Measurements from ENCODE around the gene SP5.
"Not testable (repeated sequence)": the region's sequence is repeated elsewhere in the genome, so short reads cannot be mapped to it uniquely, and the experiment has no call there.

The SP5 gene

DNA sequence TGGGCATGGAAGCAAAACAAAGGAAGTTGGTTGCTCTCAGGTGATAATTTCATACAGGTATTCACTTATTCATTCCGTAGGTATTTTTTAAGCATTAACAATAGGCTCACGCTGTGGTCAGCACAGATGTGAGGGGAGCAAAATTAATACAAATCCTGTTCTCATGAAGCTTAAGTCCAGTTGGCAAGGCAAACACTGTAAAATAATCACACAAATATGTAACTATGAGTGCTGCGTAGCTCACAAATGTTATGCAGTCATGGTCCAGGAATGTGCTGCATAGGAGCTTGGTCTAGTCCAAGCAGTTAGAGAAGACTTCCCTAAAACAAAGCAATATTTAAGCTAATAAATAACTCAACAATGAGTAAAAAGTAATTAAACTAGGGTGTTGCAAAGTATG, 23.9 kb downstream of the SP5 start:
- DNase-seq (ENCODE audit: low read depth), result peak; percentile 86

DNA sequence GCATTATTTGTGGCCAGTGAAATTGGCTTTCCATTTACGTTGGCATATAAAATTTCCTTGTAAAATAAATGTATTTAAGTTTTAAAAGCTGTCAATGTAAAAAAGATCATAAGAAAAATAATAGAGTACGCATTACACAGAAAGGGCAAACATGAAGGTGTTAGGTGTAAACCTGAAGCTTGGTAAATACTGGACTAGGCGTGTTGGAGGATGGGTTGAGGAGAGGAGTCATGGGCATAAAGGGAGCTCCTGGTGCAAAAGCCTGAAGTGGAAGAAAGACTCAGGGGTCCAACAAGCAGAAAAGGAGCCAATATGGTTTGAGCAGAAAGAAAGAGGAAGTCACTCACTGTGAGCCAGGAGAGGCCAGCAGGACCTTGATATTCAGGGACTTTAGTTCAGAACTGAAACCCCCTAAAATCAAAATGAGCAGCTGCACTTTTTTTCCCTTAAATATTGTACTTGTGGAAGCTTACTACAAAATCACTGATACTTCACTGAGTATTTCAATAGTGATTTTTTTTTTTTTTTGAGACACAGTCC, 24.4 kb downstream of the SP5 start:
- DNase-seq (ENCODE audit: low read depth), result no peak

DNA sequence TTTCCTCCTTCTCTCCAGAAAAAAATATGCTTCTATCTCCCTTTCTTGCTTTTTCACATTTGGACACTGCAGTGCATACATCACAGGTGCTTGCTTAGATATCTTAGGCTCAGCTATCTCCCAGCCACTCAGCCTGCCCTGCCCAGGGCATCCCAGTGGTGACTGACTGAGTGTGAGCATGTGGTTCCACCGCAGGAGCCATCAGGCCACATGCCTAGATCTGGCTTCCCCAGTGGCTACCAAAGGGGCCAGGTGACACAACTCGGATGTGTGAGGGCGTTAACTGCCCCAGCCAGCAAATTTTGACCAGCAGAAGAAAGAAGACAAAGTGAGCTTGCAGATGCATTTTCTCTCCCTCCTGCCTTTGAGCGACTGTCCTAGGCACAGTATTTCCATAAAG, 25.5 kb downstream of the SP5 start:
- DNase-seq (ENCODE audit: low read depth), result no peak

DNA sequence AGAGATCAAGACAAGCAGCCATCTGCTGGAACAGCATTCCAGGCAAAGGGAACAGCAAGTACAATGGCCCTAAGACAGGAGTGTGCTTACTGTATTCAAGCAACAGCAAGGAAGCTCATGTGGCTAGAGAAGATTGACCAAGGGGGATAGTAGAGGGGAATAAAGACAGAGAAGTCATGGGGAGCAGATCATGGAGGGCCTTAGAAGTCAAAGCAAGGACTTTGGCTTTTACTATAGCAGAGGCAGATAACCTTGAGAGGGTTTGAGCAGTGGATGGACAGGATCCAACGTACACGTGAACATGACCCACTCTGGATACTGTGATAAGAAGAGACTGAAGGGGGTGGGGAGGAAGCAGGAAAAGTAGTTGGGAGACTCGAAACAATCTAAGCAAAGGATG, 26.9 kb downstream of the SP5 start:
- no peak for DNase-seq (ENCODE audit: low read depth)

- DNase-seq (ENCODE audit: low read depth), result no peak
Measured at GRCh38 chr2:170742896-170743529, 27.9 kb downstream of the SP5 start.

DNA sequence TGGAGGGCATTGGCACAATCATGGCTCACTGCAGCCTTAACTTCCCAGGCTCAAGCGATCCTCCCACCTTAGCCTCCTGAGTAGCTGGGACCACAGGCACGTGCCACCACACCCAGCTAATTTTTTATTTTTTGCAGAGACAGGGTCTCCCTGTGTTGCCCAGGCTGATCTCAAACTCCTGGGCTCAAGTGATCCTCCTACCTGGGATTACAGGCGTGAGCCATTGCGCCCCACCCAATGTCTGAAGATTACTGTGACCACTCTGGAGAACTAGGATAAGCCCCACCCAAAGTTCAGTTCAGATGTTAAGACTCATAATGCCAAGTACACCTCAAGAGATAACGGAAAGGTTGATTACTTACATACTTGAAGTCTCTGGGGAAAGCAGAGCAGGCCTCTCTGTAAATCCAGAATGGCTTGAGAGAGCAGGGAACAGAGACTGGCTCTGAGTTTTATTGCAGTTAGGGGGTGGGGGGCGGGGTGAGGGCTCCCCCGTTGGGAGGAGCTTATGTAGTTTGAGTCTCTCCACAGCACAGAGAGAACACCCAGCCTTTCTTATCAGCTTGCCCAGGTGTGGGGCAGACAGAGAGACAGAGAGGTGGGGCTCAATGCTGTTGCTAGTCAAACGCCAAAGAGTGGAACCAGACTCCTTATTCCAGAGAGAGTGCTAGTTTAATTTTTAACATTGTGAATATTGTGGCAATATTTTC, 28.5 kb downstream of the SP5 start:
- DNase-seq (ENCODE audit: low read depth), result no peak

DNA sequence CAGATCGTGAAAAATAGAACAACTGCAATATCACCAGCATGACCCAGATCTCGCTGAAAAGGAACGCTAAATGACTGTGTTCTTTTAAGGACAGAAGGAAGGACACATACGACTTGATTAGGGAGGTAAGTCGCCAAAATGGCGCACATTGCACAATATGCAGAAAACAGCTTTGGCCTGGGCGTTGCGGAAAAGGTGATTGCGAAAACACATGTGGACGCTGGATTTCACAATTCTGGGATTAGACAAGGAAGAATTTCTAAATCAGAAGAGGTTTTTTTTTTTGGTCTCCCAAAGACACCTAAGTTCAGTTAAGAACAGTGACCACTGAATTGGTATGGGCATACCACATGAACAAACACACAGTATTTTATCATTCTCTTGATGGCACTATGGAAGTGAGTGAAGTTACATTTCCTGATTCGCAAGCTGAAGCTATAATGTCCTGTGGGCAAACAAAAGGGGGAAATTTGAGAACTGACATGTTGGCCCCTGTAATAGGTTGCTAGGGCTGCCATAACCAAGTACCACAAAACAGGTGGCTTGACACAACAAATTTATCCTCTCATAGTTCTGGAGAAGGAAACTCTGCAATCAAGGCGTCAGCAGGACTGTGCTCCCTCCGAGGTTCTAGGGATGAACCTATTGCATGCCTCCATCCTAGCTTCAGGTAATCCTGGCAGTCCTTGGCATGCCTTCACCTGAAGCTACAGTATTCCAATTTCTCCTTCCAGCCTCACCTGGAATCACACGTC, 29.3 kb downstream of the SP5 start:
- DNase-seq (ENCODE audit: low read depth), result peak; percentile 60

DNA sequence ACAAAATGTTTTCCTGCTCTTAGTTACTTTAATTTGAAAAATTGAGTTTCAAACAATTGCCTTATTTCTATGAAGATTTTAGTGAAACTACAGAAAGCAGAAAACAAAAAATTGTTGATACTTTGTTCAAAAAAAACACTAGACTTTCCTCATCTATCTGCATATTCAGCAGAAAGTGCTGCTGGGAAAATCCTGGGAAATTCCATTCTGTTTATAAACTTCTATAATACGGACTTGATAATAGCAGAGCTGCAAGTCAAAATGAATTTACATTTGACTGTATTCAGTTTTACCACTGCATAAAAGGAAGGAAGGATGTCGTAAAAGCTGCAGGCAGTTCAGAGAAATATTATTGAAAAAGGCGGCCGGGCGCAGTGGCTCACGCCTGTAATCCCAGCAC, 30.2 kb downstream of the SP5 start:
- no peak for DNase-seq (ENCODE audit: low read depth)

DNA sequence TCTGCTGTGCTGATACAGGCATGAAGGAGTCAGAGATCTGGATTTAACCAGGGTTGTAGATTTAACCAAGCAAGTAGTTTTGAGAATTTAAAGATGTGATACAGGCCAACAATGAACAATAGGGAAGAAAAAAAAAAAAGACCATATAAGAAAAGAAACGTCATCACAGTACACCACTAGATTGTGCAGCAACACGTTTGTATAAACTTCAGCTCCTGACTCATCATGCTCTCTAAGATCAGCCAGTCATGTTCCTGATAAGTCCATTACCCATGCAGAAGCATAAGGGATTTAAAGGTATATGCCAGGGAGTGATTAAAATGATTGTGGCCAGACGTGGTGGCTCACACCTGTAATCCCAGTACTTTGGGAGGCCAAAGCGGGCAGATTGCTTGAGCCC, 32.8 kb downstream of the SP5 start:
- DNase-seq (ENCODE audit: low read depth), result peak; percentile 39

GRCh38 chr2:170751555-170751954, 36.4 kb downstream of the SP5 start:
- not testable (repeated sequence) for DNase-seq (ENCODE audit: low read depth)

- DNase-seq (ENCODE audit: low read depth), result no peak
Measured at GRCh38 chr2:170761572-170761971, 46.4 kb downstream of the SP5 start.

DNA sequence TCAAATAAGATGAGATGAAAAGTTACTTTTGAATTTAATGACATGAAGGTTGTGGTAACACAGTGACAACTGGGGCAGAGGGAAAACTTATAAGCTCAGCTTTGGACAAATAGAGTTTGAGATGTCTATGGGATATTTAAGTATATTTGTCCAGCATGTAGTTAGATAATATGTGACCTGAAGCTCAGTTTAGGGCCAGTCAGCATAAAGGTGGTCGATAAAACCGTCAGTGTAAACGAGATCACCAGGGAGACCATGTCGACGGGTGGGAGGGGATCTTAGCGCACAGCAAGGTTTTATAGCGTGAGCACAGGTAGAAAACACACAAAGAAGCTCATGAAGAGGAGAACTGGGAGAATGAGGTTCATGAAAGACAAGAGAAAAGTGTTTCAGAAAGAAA, 47.6 kb downstream of the SP5 start:
- DNase-seq (ENCODE audit: low read depth), result no peak

GRCh38 chr2:170763232-170763631, 48.1 kb downstream of the SP5 start:
- DNase-seq (ENCODE audit: low read depth), result no peak

DNA sequence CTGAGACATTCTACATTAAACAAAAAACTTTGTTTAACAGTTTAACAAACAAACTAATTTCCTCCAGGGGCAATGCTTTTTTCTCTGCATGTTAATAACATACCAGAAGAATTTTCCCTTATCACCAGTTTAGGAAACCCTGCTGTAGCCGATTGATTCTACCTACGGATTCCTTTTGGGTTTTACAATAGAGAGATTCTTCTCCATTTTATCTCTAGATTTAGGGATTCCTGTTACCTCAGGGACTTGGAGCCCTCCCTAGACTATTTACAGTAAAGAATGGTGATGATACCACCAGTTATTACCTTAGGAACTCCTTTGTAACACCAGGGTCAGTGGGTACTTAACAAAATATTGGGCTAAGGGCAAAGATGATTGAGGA, 49.7 kb downstream of the SP5 start:
- no peak for DNase-seq (ENCODE audit: low read depth)

GRCh38 chr2:170766693-170767092, 51.6 kb downstream of the SP5 start:
- no peak for DNase-seq (ENCODE audit: low read depth)
